ENCODE data around the gene AFTPH. TPM values are rescaled to one million over a fixed set of nuclear protein-coding genes. Genes with fewer than 3 reads are reported as not detected.

AFTPH gene
- total RNA-seq, 4 donors from 2014 or later: 24.1 to 62.4 (median 37.4) TPM

- intact Hi-C loops (cut with DNase I; ENCODE audit: low total_unique reads): no loop called here
- H3K4me3 ChIP-seq: no peak overlapping the region
- no peaks in the 10 kb centered on the region for H3K4me1 ChIP-seq
- no peaks in the 10 kb centered on the region for H3K36me3 ChIP-seq
- TF ChIP-seq CTCF (IDR thresholded peaks at IDR 0.05): no peak
- no peak for DNase-seq
- H3K9me3 ChIP-seq: no peaks in the 10 kb centered on the region
- no peak overlapping the region for H3K27ac ChIP-seq
- H3K27me3 ChIP-seq: no peaks in the 10 kb centered on the region
Observed at GRCh38 chr2:64504774-64505720, 19.1 kb upstream of the AFTPH start.

GRCh38 chr2:64506686-64507085 is 17.4 kb upstream of the AFTPH start:
- H3K4me3 ChIP-seq: no peak overlapping the region
- H3K4me1 ChIP-seq: no peaks in the 10 kb centered on the region
- no peak overlapping the region for H3K27ac ChIP-seq
- TF ChIP-seq POLR2A (IDR thresholded peaks at IDR 0.05) (no peak), CTCF (IDR thresholded peaks at IDR 0.05) (no peak)
- no peak for DNase-seq
- no peaks in the 10 kb centered on the region for H3K27me3 ChIP-seq
- H3K9me3 ChIP-seq: no peaks in the 10 kb centered on the region
- intact Hi-C loops (cut with DNase I; ENCODE audit: low total_unique reads): no loop called here
- H3K36me3 ChIP-seq: no peaks in the 10 kb centered on the region

GRCh38 chr2:64514008-64514407 is 10.1 kb upstream of the AFTPH start:
- intact Hi-C loops (cut with DNase I; ENCODE audit: low total_unique reads): no loop called here
- no peaks in the 10 kb centered on the region for H3K36me3 ChIP-seq
- TF ChIP-seq CTCF (IDR thresholded peaks at IDR 0.05) (no peak), POLR2A (IDR thresholded peaks at IDR 0.05) (no peak)
- H3K27ac ChIP-seq: no peak overlapping the region
- DNase-seq: no peak
- no peaks in the 10 kb centered on the region for H3K9me3 ChIP-seq
- no peaks in the 10 kb centered on the region for H3K27me3 ChIP-seq
- no peak overlapping the region for H3K4me3 ChIP-seq
- no peaks in the 10 kb centered on the region for H3K4me1 ChIP-seq

- H3K4me3 ChIP-seq: no peak overlapping the region
- H3K9me3 ChIP-seq: no peaks in the 10 kb centered on the region
- no peaks in the 10 kb centered on the region for H3K36me3 ChIP-seq
- H3K4me1 ChIP-seq: no peaks in the 10 kb centered on the region
- H3K27me3 ChIP-seq: no peaks in the 10 kb centered on the region
- TF ChIP-seq CTCF (IDR thresholded peaks at IDR 0.05): no peak
- TF ChIP-seq POLR2A (IDR thresholded peaks at IDR 0.05): no peak
- no peak overlapping the region for H3K27ac ChIP-seq
- no peak for DNase-seq
- intact Hi-C loops (cut with DNase I; ENCODE audit: low total_unique reads): no loop called here
Observed at GRCh38 chr2:64515086-64515485, 9.0 kb upstream of the AFTPH start.

- H3K9me3 ChIP-seq: no peaks in the 10 kb centered on the region
- no peak overlapping the region for H3K4me3 ChIP-seq
- DNase-seq: no peak
- no peaks in the 10 kb centered on the region for H3K27me3 ChIP-seq
- intact Hi-C loops (cut with DNase I; ENCODE audit: low total_unique reads): no loop called here
- TF ChIP-seq CTCF (IDR thresholded peaks at IDR 0.05): no peak
- TF ChIP-seq POLR2A (IDR thresholded peaks at IDR 0.05): no peak
- no peaks in the 10 kb centered on the region for H3K36me3 ChIP-seq
- H3K4me1 ChIP-seq: no peaks in the 10 kb centered on the region
- no peak overlapping the region for H3K27ac ChIP-seq
Observed at GRCh38 chr2:64516651-64517510, 7.2 kb upstream of the AFTPH start.

Measured in uterus (tissue), 4 donors.